ENCODE data around the gene GET4. TPM values are rescaled to one million over a fixed set of nuclear protein-coding genes. Genes with fewer than 3 reads are reported as not detected.
A peak's percentile ranks its signal among the peaks of the same experiment; 100 is the strongest.

The GET4 gene
- polyA plus RNA-seq, 3 donors: 20.1 to 36.8 (median 25.5) TPM

- 96% methylated on average over 25 of the region's 28 CpGs for WGBS (ENCODE audit: insufficient coverage)
- Mint-ChIP-seq H3K27me3 (ENCODE audit: low read depth in 3 of 3) (peaks cover 0 to 1% (median 0%) of the 10 kb centered on the region in 3 donors), H3K27ac (peak overlapping the region in 6 of 7 donors; percentile 32 to 80 (median 66))
Measured at GRCh38 chr7:935874-936385, 59.6 kb downstream of the GET4 start.

DNA sequence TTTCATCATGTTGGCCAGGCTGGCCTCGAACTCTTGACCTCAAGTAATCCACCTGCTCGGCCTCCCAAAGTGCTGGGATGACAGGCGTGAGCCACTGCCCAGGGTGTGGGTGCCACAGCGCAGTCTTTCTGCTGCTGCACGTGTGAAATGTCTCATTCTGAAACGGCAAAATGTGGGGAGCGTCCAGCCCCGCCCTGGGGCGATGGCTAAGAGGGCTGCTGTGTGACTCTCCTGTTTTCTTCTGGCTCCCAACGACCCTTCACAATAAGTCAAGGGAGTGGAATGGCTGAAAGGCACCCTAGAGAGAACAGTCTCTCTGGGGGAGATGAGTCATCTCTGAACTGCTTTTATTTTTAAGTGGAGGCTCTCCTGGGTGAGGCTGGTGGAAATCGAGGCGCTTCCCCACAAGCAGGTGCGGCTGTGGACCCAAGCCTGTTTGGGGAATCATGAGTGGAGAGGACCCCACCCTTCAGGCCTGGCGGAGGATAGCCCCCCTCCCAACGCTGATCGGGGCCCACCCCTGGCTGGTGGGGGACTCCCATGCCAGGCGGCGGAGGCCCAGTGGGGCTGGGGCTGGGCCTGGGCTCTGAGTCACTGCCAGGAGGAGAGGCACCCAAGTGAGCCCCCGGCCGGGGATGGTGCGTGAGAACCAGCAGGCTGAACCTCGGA, 60.2 kb downstream of the GET4 start:
- intact Hi-C loops (cut with micrococcal nuclease): no loop called here
- Histone ChIP-seq H3K4me1 (ENCODE audit: control insufficient read depth in 1 of 2, insufficient read depth in 2 of 2, low read length in 2 of 2) (peaks cover 34 to 39% of the 10 kb centered on the region in 2 donors), H3K36me3 (replicated peaks in 1 of 2; ENCODE audit: control insufficient read depth in 1 of 2, insufficient read depth in 2 of 2, low read length in 2 of 2) (peaks cover 35 to 49% of the 10 kb centered on the region in 2 donors), H4K20me1 (ENCODE audit: insufficient read depth, low read length) (peaks cover 74% of the 10 kb centered on the region), H3K4me2 (replicated peaks; ENCODE audit: extremely low read depth, low read length, poor library complexity, severe bottlenecking) (no peak overlapping the region), H2AFZ (ENCODE audit: insufficient read depth, low read depth, low read length, poor library complexity, severe bottlenecking) (no peak overlapping the region), H3K9me3 (replicated peaks in 1 of 2; ENCODE audit: control insufficient read depth in 1 of 2, insufficient read depth in 1 of 2, low read length in 2 of 2) (no peaks in the 10 kb centered on the region), H3K27me3 (ENCODE audit: control insufficient read depth in 2 of 2, insufficient read depth in 2 of 2, low read length in 2 of 2) (no peaks in the 10 kb centered on the region), H3K27ac (ENCODE audit: low read depth in 1 of 2, low read length in 2 of 2) (peak overlapping the region in 1 of 2 donors; percentile 3), H3K79me2 (ENCODE audit: insufficient read depth, low read length) (peaks cover 77% of the 10 kb centered on the region), H3K4me3 (replicated peaks in 1 of 3; ENCODE audit: low read depth in 2 of 3, low read length in 3 of 3) (no peak overlapping the region), H3K9ac (ENCODE audit: insufficient read depth, low read length, poor library complexity, severe bottlenecking) (no peak overlapping the region)
- H3K27me3 Mint-ChIP-seq (ENCODE audit: low read depth in 3 of 3): peaks cover 0 to under 1% (median 0%) of the 10 kb centered on the region in 3 donors
- H3K27ac Mint-ChIP-seq: peak overlapping the region in 5 of 7 donors; percentile 32 to 80 (median 63)
- TF ChIP-seq, protein P1, sequence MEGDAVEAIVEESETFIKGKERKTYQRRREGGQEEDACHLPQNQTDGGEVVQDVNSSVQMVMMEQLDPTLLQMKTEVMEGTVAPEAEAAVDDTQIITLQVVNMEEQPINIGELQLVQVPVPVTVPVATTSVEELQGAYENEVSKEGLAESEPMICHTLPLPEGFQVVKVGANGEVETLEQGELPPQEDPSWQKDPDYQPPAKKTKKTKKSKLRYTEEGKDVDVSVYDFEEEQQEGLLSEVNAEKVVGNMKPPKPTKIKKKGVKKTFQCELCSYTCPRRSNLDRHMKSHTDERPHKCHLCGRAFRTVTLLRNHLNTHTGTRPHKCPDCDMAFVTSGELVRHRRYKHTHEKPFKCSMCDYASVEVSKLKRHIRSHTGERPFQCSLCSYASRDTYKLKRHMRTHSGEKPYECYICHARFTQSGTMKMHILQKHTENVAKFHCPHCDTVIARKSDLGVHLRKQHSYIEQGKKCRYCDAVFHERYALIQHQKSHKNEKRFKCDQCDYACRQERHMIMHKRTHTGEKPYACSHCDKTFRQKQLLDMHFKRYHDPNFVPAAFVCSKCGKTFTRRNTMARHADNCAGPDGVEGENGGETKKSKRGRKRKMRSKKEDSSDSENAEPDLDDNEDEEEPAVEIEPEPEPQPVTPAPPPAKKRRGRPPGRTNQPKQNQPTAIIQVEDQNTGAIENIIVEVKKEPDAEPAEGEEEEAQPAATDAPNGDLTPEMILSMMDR (IDR thresholded peaks at IDR 0.05): no peak
- H3K4me3 Mint-ChIP-seq: no peak overlapping the region
- 96% methylated on average over 11 of the region's 22 CpGs for WGBS (ENCODE audit: insufficient coverage)
- peaks cover 36% of the 10 kb centered on the region for H3K4me1 Mint-ChIP-seq
- DNase-seq: no peak
- peaks cover 43 to 54% of the 10 kb centered on the region in 2 donors for H3K36me3 Mint-ChIP-seq
- H3K9me3 Mint-ChIP-seq: peaks cover 0 to 2% (median 0%) of the 10 kb centered on the region in 7 donors

More at GRCh38 chr7:935874-936385, 59.6 kb downstream of the GET4 start:
- H3K4me1 ChIP-seq (ENCODE audit: control insufficient read depth in 1 of 2, insufficient read depth in 2 of 2, low read length in 2 of 2): peaks cover 36 to 39% of the 10 kb centered on the region in 2 donors
- no peaks in the 10 kb centered on the region for H3K27me3 ChIP-seq (ENCODE audit: control insufficient read depth in 2 of 2, insufficient read depth in 2 of 2, low read length in 2 of 2)
- H3K4me3 Mint-ChIP-seq: no peak overlapping the region
- H3K27ac ChIP-seq (ENCODE audit: low read depth in 1 of 2, low read length in 2 of 2): no peak overlapping the region
- H3K9me3 Mint-ChIP-seq: peaks cover 0 to 2% (median 0%) of the 10 kb centered on the region in 7 donors
- peaks cover 44 to 56% of the 10 kb centered on the region in 2 donors for H3K36me3 Mint-ChIP-seq
- peaks cover 35 to 49% of the 10 kb centered on the region in 2 donors for H3K36me3 ChIP-seq (replicated peaks in 1 of 2; ENCODE audit: control insufficient read depth in 1 of 2, insufficient read depth in 2 of 2, low read length in 2 of 2)
- H3K9me3 ChIP-seq (replicated peaks in 1 of 2; ENCODE audit: control insufficient read depth in 1 of 2, insufficient read depth in 1 of 2, low read length in 2 of 2): no peaks in the 10 kb centered on the region
- H3K9ac ChIP-seq (ENCODE audit: insufficient read depth, low read length, poor library complexity, severe bottlenecking): no peak overlapping the region
- DNase-seq: no peak
- H4K20me1 ChIP-seq (ENCODE audit: insufficient read depth, low read length): peaks cover 74% of the 10 kb centered on the region
- intact Hi-C loops (cut with micrococcal nuclease): no loop called here
- no peak overlapping the region for H2AFZ ChIP-seq (ENCODE audit: insufficient read depth, low read depth, low read length, poor library complexity, severe bottlenecking)
- H3K79me2 ChIP-seq (ENCODE audit: insufficient read depth, low read length): peaks cover 72% of the 10 kb centered on the region
- no peak overlapping the region for H3K4me3 ChIP-seq (replicated peaks in 1 of 3; ENCODE audit: low read depth in 2 of 3, low read length in 3 of 3)
- H3K4me1 Mint-ChIP-seq: peaks cover 36% of the 10 kb centered on the region
- no peak overlapping the region for H3K4me2 ChIP-seq (replicated peaks; ENCODE audit: extremely low read depth, low read length, poor library complexity, severe bottlenecking)
- TF ChIP-seq, protein P1 (IDR thresholded peaks at IDR 0.05): no peak
